HepG2 (cell line): ENCODE data around the gene PPP1R9B. TPM values are rescaled to one million over a fixed set of nuclear protein-coding genes. Genes with fewer than 3 reads are reported as not detected.

Source experiments
- ATAC-seq: fragments of 200-7000 bp; cut with Tn5 transposase; 3 replicates; pipeline ENCODE4 v1.9.1; 2020; ENCODE audit warnings: mild to moderate bottlenecking, moderate library complexity
- BruUV-seq: library from RNA; stranded (reverse); fragments of 400-500 nt; replicated peaks from 2 replicates; lab custom pipeline; 2021; lab: Mats Ljungman, UMichigan
- CTCF ChIA-PET: fragments of 300-600 bp; formaldehyde crosslinking; extraction: SDS; loops from one replicate; lab custom pipeline; 2021; ENCODE audit warnings: low total read pairs, inconsistent platforms, low intra/inter-chr PET ratio; lab: Yijun Ruan, JAX
- POLR2A ChIA-PET: fragments of 350-600 bp; sonication (Branson Sonifier 250); formaldehyde crosslinking; loops from one replicate; lab custom pipeline; 2020; ENCODE audit warnings: antibody characterized with exemption, inconsistent platforms; lab: Yijun Ruan, JAX
- DNase-seq: peaks from one replicate; pipeline ENCODE4 v3.0.0-alpha.2; 2015; ENCODE audit warnings: low spot score
- FAIRE-seq: peaks from 3 replicates; lab custom pipeline; 2011; peaks lifted over from hg19 to GRCh38; lab: Jason Lieb, UNC
- H2AFZ ChIP-seq: one replicate; pipeline ENCODE4 v1.6.1; 2011; ENCODE audit warnings: low read length, inconsistent platforms
- H3K27ac ChIP-seq: fragments of 300-600 bp; 3 replicates; pipeline ENCODE4 v1.8.0; 2011; ENCODE audit warnings: mixed run types, mild to moderate bottlenecking, mixed read lengths, low read length, inconsistent platforms; ENCODE audit not compliant: insufficient read depth; ENCODE audit errors: extremely low read length
- H3K27me3 ChIP-seq, 2 experiments: fragments of 200-600 bp in 1 of 2; 2 replicates in 1 of 2; 3 replicates in 1 of 2; pipeline versions ENCODE4 v1.6.0 to v1.8.0; 2011; ENCODE audit warnings: low read length in 2 of 2, mild to moderate bottlenecking in 2 of 2, moderate library complexity in 2 of 2, inconsistent platforms in 1 of 2; ENCODE audit not compliant: insufficient read depth in 2 of 2, control insufficient read depth in 1 of 2
- H3K36me3 ChIP-seq, 2 experiments: fragments of 200-600 bp in 1 of 2; replicated peaks in 1 of 2; 2 replicates in 1 of 2; 3 replicates in 1 of 2; pipeline versions ENCODE4 v1.5.1 to v1.8.0; 2011; ENCODE audit warnings: low read length in 2 of 2, inconsistent platforms in 1 of 2; ENCODE audit not compliant: insufficient read depth in 2 of 2, control insufficient read depth in 1 of 2
- H3K4me1 ChIP-seq: 2 replicates; pipeline ENCODE4 v1.5.1; 2012; ENCODE audit warnings: low read length, inconsistent platforms; ENCODE audit not compliant: insufficient read depth
- H3K4me2 ChIP-seq: 2 replicates; pipeline ENCODE4 v1.6.0; 2011; ENCODE audit warnings: low read depth, low read length, inconsistent platforms
- H3K4me3 ChIP-seq, 3 experiments: fragments of 200-600 bp in 1 of 3; sonication (generic), shearing (Covaris generic) in 1 of 3; replicated peaks in 1 of 3; 2 replicates each; pipeline ENCODE4 v1.5.1; 2011 to 2016; ENCODE audit warnings: low read length in 3 of 3, inconsistent platforms in 2 of 3, low read depth in 2 of 3, mild to moderate bottlenecking in 2 of 3, control low read depth in 1 of 3, mixed read lengths in 1 of 3; ENCODE audit not compliant: insufficient read depth in 1 of 3
- H3K79me2 ChIP-seq: one replicate; pipeline ENCODE4 v1.6.1; 2011; ENCODE audit warnings: low read length, inconsistent platforms; ENCODE audit not compliant: insufficient read depth
- H3K9ac ChIP-seq: 2 replicates; pipeline ENCODE4 v1.6.0; 2011; ENCODE audit warnings: mild to moderate bottlenecking, low read depth, low read length, inconsistent platforms; ENCODE audit not compliant: insufficient read depth
- H3K9me3 ChIP-seq: 2 replicates; pipeline ENCODE4 v1.5.1; 2012; ENCODE audit warnings: mild to moderate bottlenecking, low read length
- H4K20me1 ChIP-seq: 2 replicates; pipeline ENCODE4 v1.6.0; 2011; ENCODE audit warnings: inconsistent platforms, mild to moderate bottlenecking, low read length, moderate library complexity; ENCODE audit not compliant: insufficient read depth
- ADNP ChIP-seq: sonication (generic); formaldehyde crosslinking; IDR thresholded peaks from 2 replicates; pipeline ENCODE4 v1.4.0; 2020; ENCODE audit warnings: missing genetic modification reagents
- HNF4G ChIP-seq, 2 experiments: sonication (generic) in 1 of 2; formaldehyde crosslinking in 1 of 2; IDR thresholded peaks; 2 replicates each; pipeline versions ENCODE4 v1.4.0 to v1.6.1; 2011 to 2020; ENCODE audit warnings: borderline replicate concordance in 2 of 2, low read depth in 2 of 2, mild to moderate bottlenecking in 2 of 2, low read length in 1 of 2, missing genetic modification reagents in 1 of 2, moderate library complexity in 1 of 2
- HNRNPH1 ChIP-seq: fragments of 200-400 bp; formaldehyde crosslinking; optimal IDR thresholded peaks from 2 replicates; pipeline ENCODE3; 2017; ENCODE audit warnings: mild to moderate bottlenecking, low read depth, low read length
- HNRNPL ChIP-seq: fragments of 200-400 bp; formaldehyde crosslinking; IDR thresholded peaks from 2 replicates; pipeline ENCODE4 v1.6.1; 2017; ENCODE audit warnings: mild to moderate bottlenecking, low read depth, low read length
- HOXA3 ChIP-seq: sonication (generic); formaldehyde crosslinking; IDR thresholded peaks from 2 replicates; pipeline ENCODE4 v1.5.0; 2020; ENCODE audit warnings: missing genetic modification reagents
- ISL2 ChIP-seq: sonication (generic); formaldehyde crosslinking; IDR thresholded peaks from 2 replicates; pipeline ENCODE4 v1.5.0; 2020; ENCODE audit warnings: missing genetic modification reagents
- KDM5B ChIP-seq: sonication (generic); formaldehyde crosslinking; IDR thresholded peaks from 2 replicates; pipeline ENCODE4 v1.4.0; 2020; ENCODE audit warnings: missing genetic modification reagents, mild to moderate bottlenecking, borderline replicate concordance
- MATR3 ChIP-seq: sonication (generic); formaldehyde crosslinking; IDR thresholded peaks from 2 replicates; pipeline ENCODE4 v1.4.0; 2020; ENCODE audit warnings: missing genetic modification reagents
- MEF2D ChIP-seq: sonication (generic); formaldehyde crosslinking; IDR thresholded peaks from 2 replicates; pipeline ENCODE4 v1.5.1; 2020; ENCODE audit warnings: mild to moderate bottlenecking, missing genetic modification reagents
- RELA ChIP-seq: sonication (generic); formaldehyde crosslinking; IDR thresholded peaks from 2 replicates; pipeline ENCODE4 v1.4.0; 2020; ENCODE audit warnings: missing genetic modification reagents
- RXRB ChIP-seq: IDR thresholded peaks from 2 replicates; pipeline ENCODE4 v1.6.1; 2016; ENCODE audit warnings: borderline replicate concordance, missing genetic modification reagents, missing compliant biosample characterization
- ZBTB38 ChIP-seq: sonication (generic); formaldehyde crosslinking; IDR thresholded peaks from 2 replicates; pipeline ENCODE4 v1.5.1; 2020; ENCODE audit warnings: mild to moderate bottlenecking, missing genetic modification reagents
- ZNF460 ChIP-seq: sonication (generic); formaldehyde crosslinking; IDR thresholded peaks from 2 replicates; pipeline ENCODE4 v1.5.1; 2020; ENCODE audit warnings: missing genetic modification reagents, mild to moderate bottlenecking, borderline replicate concordance
- ZNF501 ChIP-seq: sonication (generic); formaldehyde crosslinking; IDR thresholded peaks from 2 replicates; pipeline ENCODE4 v1.5.1; 2020; ENCODE audit warnings: mild to moderate bottlenecking, moderate library complexity, missing genetic modification reagents
- ZNF567 ChIP-seq: sonication (generic); formaldehyde crosslinking; IDR thresholded peaks from 2 replicates; pipeline ENCODE4 v1.8.1; 2023; ENCODE audit warnings: mild to moderate bottlenecking, missing genetic modification reagents, borderline replicate concordance
- ZNF598 ChIP-seq: sonication (generic); formaldehyde crosslinking; IDR thresholded peaks from 2 replicates; pipeline ENCODE4 v1.5.1; 2020; ENCODE audit warnings: mild to moderate bottlenecking, missing genetic modification reagents, borderline replicate concordance
- ZNF724P ChIP-seq: sonication (generic); formaldehyde crosslinking; IDR thresholded peaks from 2 replicates; pipeline ENCODE4 v1.8.0; 2022; ENCODE audit warnings: missing genetic modification reagents, borderline replicate concordance
- WGBS: methylation state at CpG from one replicate; pipeline ENCODE4 v1.1.6; 2017; ENCODE audit warnings: low lambda C conversion rate; 5-methylcytosine and 5-hydroxymethylcytosine counted together
- in situ Hi-C: cut with HindIII; loops from 2 replicates; pipeline ENCODE4 v1.10.0; 2017; ENCODE audit warnings: low pct_unique_long_range_greater_than_20kb; ENCODE audit not compliant: extremely low pct_ligation_motif_present
- intact Hi-C: fragments of 100-400 bp; cut with micrococcal nuclease; formaldehyde crosslinking; loops from one replicate; pipeline ENCODE4 v1.10.0; 2022; ENCODE audit not compliant: unreplicated experiment
- polyA plus RNA-seq, 8 experiments: library from polyadenylated mRNA; depleted of rRNA in 3 of 8; stranded (reverse) in 7 of 8; unstranded in 1 of 8; fragments of >200 nt; fragmentation: Illumina TruSeq in 4 of 8; extraction: Trizol in 4 of 8; gene quantifications; 2 replicates each; pipeline versions ENCODE4 v1.2.1 to v1.2.3, GENCODE V29; 2011 to 2016; ENCODE audit warnings: low read depth in 4 of 8, missing spikeins in 1 of 8, mixed read lengths in 1 of 8; ENCODE audit not compliant: insufficient read depth in 1 of 8
- total RNA-seq, 5 experiments: library from RNA; depleted of rRNA; stranded (reverse); fragments of >200 nt; fragmentation: Illumina TruSeq; extraction: Trizol; gene quantifications; 2 replicates each; pipeline ENCODE4 v1.2.3, GENCODE V29; 2016; ENCODE audit warnings: low read depth in 1 of 5
- TF ChIP-seq, protein P1 (sequence below): sonication (generic); formaldehyde crosslinking; IDR thresholded peaks from 2 replicates; pipeline ENCODE4 v1.4.0; 2020; ENCODE audit warnings: missing genetic modification reagents
- TF ChIP-seq, protein P2 (sequence below): sonication (generic); formaldehyde crosslinking; conservative IDR thresholded peaks from 2 replicates; pipeline ENCODE4 v1.4.0; 2020; ENCODE audit warnings: mild to moderate bottlenecking, missing genetic modification reagents, moderate library complexity

Gene PPP1R9B
- total and polyA plus RNA-seq, 2 of the 13 experiments (the other 11 are each of a cell fraction or from before 2014, with no cell fraction given) = 9.4 to 15.8 TPM

GRCh38 chr17:50129728-50130558, 20.5 kb downstream of the PPP1R9B start, which contains the start of gene SAMD14:
Gene SAMD14, minus strand, starts transcription at chr17:50130160. Its CDS starts 5,201 bp downstream, at chr17:50124959.
- H3K27ac ChIP-seq = no peak within 1 kb of the TSS
- H3K9me3 ChIP-seq = no peaks in the 10 kb centered on the region
- intact Hi-C loops (no loop called here), in situ Hi-C loops (no loop called here)
- H3K4me1 ChIP-seq = peaks cover 53% of the 10 kb centered on the region
- ATAC-seq = peak; percentile 18
- CTCF ChIA-PET = no interaction called here
- H3K27me3 ChIP-seq = peaks cover 10 to 22% of the 10 kb centered on the region in 2 experiments
- WGBS = 8% methylated on average over 27 of the region's 84 CpGs
- H3K9ac ChIP-seq = peak within 1 kb of the TSS; percentile 27; the same call in 1 of the 2 replicates
- H3K36me3 ChIP-seq = no peaks in the 10 kb centered on the region
- peak within 1 kb of the TSS; percentile 88 for H3K4me2 ChIP-seq
- no TSS peak for BruUV-seq
- no peak for FAIRE-seq
- no peaks in the 10 kb centered on the region for H3K79me2 ChIP-seq
- no peaks in the 10 kb centered on the region for H4K20me1 ChIP-seq
- no peak for DNase-seq
- POLR2A ChIA-PET = interaction anchor here (1.0 to 1.1 kb wide), 2 partner anchors 10 to 18 kb away, joined by 3 read pairs; no protein-coding TSS in a partner anchor
- peak within 1 kb of the TSS; percentile 54 to 76 (median 58) for H3K4me3 ChIP-seq
- no peak within 1 kb of the TSS for H2AFZ ChIP-seq
- TF ChIP-seq ZNF460 (no peak), HNRNPH1 (no peak), HNRNPL (no peak), KDM5B (CRISPR knock-in tag) (0 out of 2 replicates have a peak, but pooled peaks have one; percentile 42), ZNF501 (CRISPR knock-in tag) (0 out of 2 replicates have a peak, but pooled peaks have one; percentile 41), ZNF567 (no peak), ZBTB38 (CRISPR knock-in tag) (no peak), ISL2 (no peak), RELA (CRISPR knock-in tag) (0 out of 2 replicates have a peak, but pooled peaks have one; percentile 46), ZNF724P (CRISPR knock-in tag) (no peak), ZNF598 (CRISPR knock-in tag) (no peak), MATR3 (no peak), RXRB (CRISPR knock-in tag) (no peak), HOXA3 (CRISPR knock-in tag) (no peak), MEF2D (CRISPR knock-in tag) (no peak), HNF4G (IDR thresholded peaks at IDR 0.05; ENCODE audit: borderline replicate concordance, low read depth, low read length) (no peak), HNF4G (CRISPR knock-in tag; IDR thresholded peaks at IDR 0.05; ENCODE audit: borderline replicate concordance, low read depth) (no peak), ADNP (CRISPR knock-in tag) (no peak)
- TF ChIP-seq, protein P1, sequence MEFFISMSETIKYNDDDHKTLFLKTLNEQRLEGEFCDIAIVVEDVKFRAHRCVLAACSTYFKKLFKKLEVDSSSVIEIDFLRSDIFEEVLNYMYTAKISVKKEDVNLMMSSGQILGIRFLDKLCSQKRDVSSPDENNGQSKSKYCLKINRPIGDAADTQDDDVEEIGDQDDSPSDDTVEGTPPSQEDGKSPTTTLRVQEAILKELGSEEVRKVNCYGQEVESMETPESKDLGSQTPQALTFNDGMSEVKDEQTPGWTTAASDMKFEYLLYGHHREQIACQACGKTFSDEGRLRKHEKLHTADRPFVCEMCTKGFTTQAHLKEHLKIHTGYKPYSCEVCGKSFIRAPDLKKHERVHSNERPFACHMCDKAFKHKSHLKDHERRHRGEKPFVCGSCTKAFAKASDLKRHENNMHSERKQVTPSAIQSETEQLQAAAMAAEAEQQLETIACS (CRISPR knock-in tag) = no peak
- TF ChIP-seq, protein P2, sequence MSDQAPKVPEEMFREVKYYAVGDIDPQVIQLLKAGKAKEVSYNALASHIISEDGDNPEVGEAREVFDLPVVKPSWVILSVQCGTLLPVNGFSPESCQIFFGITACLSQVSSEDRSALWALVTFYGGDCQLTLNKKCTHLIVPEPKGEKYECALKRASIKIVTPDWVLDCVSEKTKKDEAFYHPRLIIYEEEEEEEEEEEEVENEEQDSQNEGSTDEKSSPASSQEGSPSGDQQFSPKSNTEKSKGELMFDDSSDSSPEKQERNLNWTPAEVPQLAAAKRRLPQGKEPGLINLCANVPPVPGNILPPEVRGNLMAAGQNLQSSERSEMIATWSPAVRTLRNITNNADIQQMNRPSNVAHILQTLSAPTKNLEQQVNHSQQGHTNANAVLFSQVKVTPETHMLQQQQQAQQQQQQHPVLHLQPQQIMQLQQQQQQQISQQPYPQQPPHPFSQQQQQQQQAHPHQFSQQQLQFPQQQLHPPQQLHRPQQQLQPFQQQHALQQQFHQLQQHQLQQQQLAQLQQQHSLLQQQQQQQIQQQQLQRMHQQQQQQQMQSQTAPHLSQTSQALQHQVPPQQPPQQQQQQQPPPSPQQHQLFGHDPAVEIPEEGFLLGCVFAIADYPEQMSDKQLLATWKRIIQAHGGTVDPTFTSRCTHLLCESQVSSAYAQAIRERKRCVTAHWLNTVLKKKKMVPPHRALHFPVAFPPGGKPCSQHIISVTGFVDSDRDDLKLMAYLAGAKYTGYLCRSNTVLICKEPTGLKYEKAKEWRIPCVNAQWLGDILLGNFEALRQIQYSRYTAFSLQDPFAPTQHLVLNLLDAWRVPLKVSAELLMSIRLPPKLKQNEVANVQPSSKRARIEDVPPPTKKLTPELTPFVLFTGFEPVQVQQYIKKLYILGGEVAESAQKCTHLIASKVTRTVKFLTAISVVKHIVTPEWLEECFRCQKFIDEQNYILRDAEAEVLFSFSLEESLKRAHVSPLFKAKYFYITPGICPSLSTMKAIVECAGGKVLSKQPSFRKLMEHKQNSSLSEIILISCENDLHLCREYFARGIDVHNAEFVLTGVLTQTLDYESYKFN (CRISPR knock-in tag) = no peak
